CD4-positive, alpha-beta T cell treated with Interleukin-17A for 1 hour (primary cell): Measurements from ENCODE around the gene RD3L.
"Not testable (repeated sequence)": the region's sequence is repeated elsewhere in the genome, so short reads cannot be mapped to it uniquely, and the experiment has no call there.

ENCODE experiments used
- DNase-seq: peaks from one replicate; pipeline ENCODE4 v3.0.0-alpha.2; 2020

The RD3L gene

GRCh38 chr14:103941973-103942736, at the start of gene RD3L:
Gene RD3L (minus strand): TSS chr14:103942529. CDS start chr14:103941695, 834 bp downstream.
- no peak for DNase-seq

- DNase-seq, result no peak
Observed at GRCh38 chr14:103989964-103990363, 47.6 kb upstream of the RD3L start.

- DNase-seq, result no peak
Observed at GRCh38 chr14:103989034-103989433, 46.7 kb upstream of the RD3L start.

- no peak for DNase-seq
Observed at GRCh38 chr14:103984196-103984595, 41.9 kb upstream of the RD3L start.

GRCh38 chr14:103980623-103981238, 38.4 kb upstream of the RD3L start:
- not testable (repeated sequence) for DNase-seq

GRCh38 chr14:103974575-103974974, 32.2 kb upstream of the RD3L start:
- DNase-seq, result no peak

GRCh38 chr14:103973354-103973753, 31.0 kb upstream of the RD3L start:
- DNase-seq, result no peak

- DNase-seq, result no peak
Observed at GRCh38 chr14:103969961-103970360, 27.6 kb upstream of the RD3L start.

GRCh38 chr14:103966631-103967030, 24.3 kb upstream of the RD3L start:
- no peak for DNase-seq

- no peak for DNase-seq
Observed at GRCh38 chr14:103961928-103962578, 19.7 kb upstream of the RD3L start.

- no peak for DNase-seq
Observed at GRCh38 chr14:103960457-103961055, 18.2 kb upstream of the RD3L start.

GRCh38 chr14:103949131-103949790, 6.9 kb upstream of the RD3L start:
- no peak for DNase-seq

GRCh38 chr14:103948442-103948841, 6.1 kb upstream of the RD3L start:
- no peak for DNase-seq

GRCh38 chr14:103946975-103947374, 4.6 kb upstream of the RD3L start:
- no peak for DNase-seq

GRCh38 chr14:103943673-103944072, 1.3 kb upstream of the RD3L start:
- DNase-seq, result no peak

- no peak for DNase-seq
Observed at GRCh38 chr14:103941462-103941861, 867 bp downstream of the RD3L start.

GRCh38 chr14:103935102-103935501, 7.2 kb downstream of the RD3L start:
- no peak for DNase-seq

- no peak for DNase-seq
Observed at GRCh38 chr14:103932791-103933490, 9.4 kb downstream of the RD3L start.

GRCh38 chr14:103931422-103931821, 10.9 kb downstream of the RD3L start:
- DNase-seq, result no peak

GRCh38 chr14:103930051-103930604, 12.2 kb downstream of the RD3L start:
- no peak for DNase-seq

- DNase-seq, result no peak
Observed at GRCh38 chr14:103928011-103928890, 14.1 kb downstream of the RD3L start, which contains the start of gene TDRD9. Gene TDRD9 (plus strand): TSS chr14:103928456. CDS start chr14:103928510, 54 bp downstream.
